ENCODE data around the gene RYR2. TPM values are rescaled to one million over a fixed set of nuclear protein-coding genes. Genes with fewer than 3 reads are reported as not detected.
"Not testable (repeated sequence)": the region's sequence is repeated elsewhere in the genome, so short reads cannot be mapped to it uniquely, and the experiment has no call there.

RYR2 gene
- total and polyA plus RNA-seq, 8 donors, result 1.6 to 6.9 (median 4.4) TPM

- H3K36me3 ChIP-seq, result no peaks in the 10 kb centered on the region
- H3K27me3 ChIP-seq, result no peaks in the 10 kb centered on the region
- intact Hi-C loops (cut with DNase I), result no loop called here
- no peak for TF ChIP-seq CTCF (IDR thresholded peaks at IDR 0.05)
- H3K9me3 ChIP-seq, result no peaks in the 10 kb centered on the region
- no peak overlapping the region for H3K27ac ChIP-seq
- H3K4me1 ChIP-seq, result no peaks in the 10 kb centered on the region
- ATAC-seq, result no peak
- no peak for DNase-seq
- H3K4me3 ChIP-seq, result no peak overlapping the region
- no peak for FAIRE-seq
- WGBS, 2 donors, result 81 to 90% methylated on average over 3 of the region's 3 CpGs
Measured at GRCh38 chr1:237149857-237150256, 107.9 kb downstream of the RYR2 start.

DNA sequence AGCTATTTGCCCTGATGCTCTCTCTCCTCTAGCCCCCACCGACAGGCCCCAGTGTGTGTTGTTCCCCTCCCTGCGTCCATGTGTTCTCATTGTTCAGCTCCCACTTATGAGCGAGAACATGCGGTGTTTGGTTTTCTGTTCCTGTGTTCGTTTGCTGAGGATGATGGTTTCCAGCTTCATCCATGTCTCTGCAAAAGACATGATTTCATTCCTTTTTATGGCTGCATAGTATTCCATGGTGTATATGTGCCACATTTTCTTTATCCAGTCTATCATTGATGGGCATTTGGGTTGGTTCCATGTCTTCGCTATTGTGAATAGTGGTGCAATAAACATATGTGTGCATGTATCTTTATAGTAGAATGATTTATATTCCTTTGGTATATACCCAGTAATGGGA is 110.0 kb downstream of the RYR2 start:
- FAIRE-seq; DNase-seq; ATAC-seq; H3K9me3 ChIP-seq; intact Hi-C loops (cut with DNase I); H3K4me3 ChIP-seq; H3K4me1 ChIP-seq; H3K36me3 ChIP-seq; H3K27ac ChIP-seq; H3K27me3 ChIP-seq: not testable (repeated sequence)
- 63 to 82% methylated on average over 6 of the region's 6 CpGs for WGBS, 2 donors

- no peak overlapping the region for H3K4me3 ChIP-seq
- FAIRE-seq, result no peak
- 69 to 79% methylated on average over 5 of the region's 5 CpGs for WGBS, 2 donors
- no peak for TF ChIP-seq CTCF (IDR thresholded peaks at IDR 0.05)
- intact Hi-C loops (cut with DNase I), result no loop called here
- no peak for ATAC-seq
- no peaks in the 10 kb centered on the region for H3K27me3 ChIP-seq
- H3K27ac ChIP-seq, result no peak overlapping the region
- no peaks in the 10 kb centered on the region for H3K36me3 ChIP-seq
- no peaks in the 10 kb centered on the region for H3K9me3 ChIP-seq
- DNase-seq, result no peak
- H3K4me1 ChIP-seq, result no peaks in the 10 kb centered on the region
Measured at GRCh38 chr1:237152506-237153335, 110.7 kb downstream of the RYR2 start.

- intact Hi-C loops (cut with DNase I), result no loop called here
- Histone ChIP-seq H3K4me3 (no peak overlapping the region), H3K27me3 (no peaks in the 10 kb centered on the region), H3K27ac (no peak overlapping the region), H3K4me1 (no peaks in the 10 kb centered on the region), H3K9me3 (no peaks in the 10 kb centered on the region), H3K36me3 (no peaks in the 10 kb centered on the region)
- ATAC-seq (peak in 2 of 4 donors; percentile 26 to 35), FAIRE-seq (no peak), DNase-seq (no peak)
- no peak for TF ChIP-seq CTCF (IDR thresholded peaks at IDR 0.05)
- 59 to 70% methylated on average over 5 of the region's 5 CpGs for WGBS, 2 donors
Measured at GRCh38 chr1:237154157-237154556, 112.2 kb downstream of the RYR2 start.

GRCh38 chr1:237164406-237165352 is 122.7 kb downstream of the RYR2 start:
- intact Hi-C loops (cut with DNase I), result no loop called here
- no peak for TF ChIP-seq CTCF (IDR thresholded peaks at IDR 0.05)
- Histone ChIP-seq H3K27ac (no peak overlapping the region), H3K9me3 (no peaks in the 10 kb centered on the region), H3K36me3 (no peaks in the 10 kb centered on the region), H3K27me3 (peaks cover 0 to 3% (median 0%) of the 10 kb centered on the region in 4 donors), H3K4me1 (no peaks in the 10 kb centered on the region), H3K4me3 (no peak overlapping the region)
- 75 to 83% methylated on average over 8 of the region's 8 CpGs for WGBS, 2 donors
- no peak for FAIRE-seq
- DNase-seq, result no peak
- no peak for ATAC-seq

Measured in pancreas (tissue), 10 donors.